ENCODE results near the gene THBS3.
A peak's percentile ranks its signal among the peaks of the same experiment; 100 is the strongest.

Gene THBS3

DNA sequence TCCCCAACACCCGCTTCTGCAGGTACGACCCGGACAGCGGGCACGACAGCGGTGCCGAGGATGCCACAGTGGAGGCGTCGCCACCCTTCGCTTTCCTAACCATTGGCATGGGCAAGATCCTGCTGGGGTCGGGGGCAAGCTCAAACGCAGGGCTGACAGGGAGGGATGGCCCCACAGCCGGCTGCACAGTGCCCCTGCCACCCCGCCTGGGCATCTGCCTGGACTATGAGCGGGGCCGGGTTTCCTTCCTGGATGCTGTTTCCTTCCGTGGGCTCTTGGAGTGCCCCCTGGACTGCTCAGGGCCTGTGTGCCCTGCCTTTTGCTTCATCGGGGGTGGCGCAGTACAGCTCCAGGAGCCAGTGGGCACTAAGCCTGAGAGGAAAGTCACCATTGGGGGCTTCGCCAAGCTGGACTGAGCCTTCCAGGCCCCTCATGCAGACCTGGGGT lies 23.9 kb downstream of the THBS3 start:
- DNase-seq: no peak
- Mint-ChIP-seq H3K4me1 (peaks cover 14% of the 10 kb centered on the region), H3K4me3 (no peak overlapping the region), H3K27ac (no peak overlapping the region), H3K36me3 (peaks cover 30% of the 10 kb centered on the region), H3K27me3 (no peaks in the 10 kb centered on the region), H3K9me3 (no peaks in the 10 kb centered on the region)
- CTCF ChIA-PET: interaction anchor here (0.6 to 1.5 kb wide), 2 partner anchors 10 to 1659 kb away, joined by 3 to 5 read pairs; no protein-coding TSS in a partner anchor

DNA sequence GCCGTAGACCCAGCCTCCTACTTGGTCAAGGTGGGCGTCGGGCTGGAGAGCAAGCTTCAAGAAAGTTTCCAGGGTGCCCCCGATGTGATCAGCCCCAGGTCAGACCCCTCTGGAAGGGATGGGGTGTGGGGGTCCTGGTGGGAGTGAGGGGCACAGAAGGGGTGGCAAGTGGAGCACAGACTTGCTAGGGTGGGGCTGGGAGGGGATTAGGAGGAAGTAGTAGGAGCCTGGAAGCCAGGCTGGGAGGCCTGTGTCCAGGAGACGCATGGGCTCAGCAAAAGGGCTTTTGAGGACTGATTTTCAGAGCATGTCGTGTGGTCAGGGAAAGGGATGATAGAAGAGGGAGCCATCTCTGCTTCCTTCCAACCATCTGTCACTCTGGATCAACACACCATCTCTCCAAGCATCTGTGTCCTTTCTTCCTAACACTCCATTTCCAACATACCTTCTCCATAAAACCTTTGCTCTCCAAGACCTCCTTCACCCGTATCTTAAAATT lies 25.6 kb downstream of the THBS3 start:
- Mint-ChIP-seq H3K27me3 (no peaks in the 10 kb centered on the region), H3K4me1 (peaks cover 15% of the 10 kb centered on the region), H3K36me3 (peaks cover 36% of the 10 kb centered on the region), H3K9me3 (no peaks in the 10 kb centered on the region), H3K4me3 (no peak overlapping the region), H3K27ac (peak overlapping the region; percentile 55)
- CTCF ChIA-PET: no interaction called here
- peak; percentile 3 for DNase-seq

DNA sequence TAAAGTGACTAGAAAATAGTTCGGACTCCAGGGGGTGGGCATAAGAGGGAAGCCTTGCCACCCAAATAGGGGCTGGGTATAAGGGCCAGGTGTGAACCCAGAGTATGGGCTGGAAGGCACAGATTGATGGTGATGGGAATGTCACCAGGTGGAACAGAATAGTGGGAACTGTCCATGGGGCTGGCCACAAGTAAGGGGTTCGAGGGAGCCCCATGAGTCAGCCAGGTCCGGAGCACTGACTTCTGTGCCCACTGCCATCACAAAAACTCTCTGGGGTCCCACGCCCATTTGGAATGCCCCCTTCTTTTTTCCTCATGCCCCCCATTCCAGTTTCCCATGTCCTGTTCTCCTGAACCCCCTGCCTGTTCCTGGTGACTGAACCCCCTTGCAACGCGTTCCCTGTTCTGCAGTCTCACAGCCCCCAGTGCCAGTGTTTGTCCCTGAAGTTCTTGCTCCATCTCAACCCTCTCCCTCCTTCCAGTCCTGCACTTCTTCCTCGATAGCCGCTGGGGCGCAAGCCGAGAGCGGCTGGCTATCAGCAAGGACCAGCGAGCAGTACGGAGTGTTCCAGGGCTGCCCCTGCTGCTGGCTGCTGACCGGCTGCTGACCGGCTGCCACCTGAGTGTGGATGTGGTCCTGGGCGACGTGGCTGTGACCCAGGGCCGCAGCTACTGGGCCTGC lies 26.2 kb downstream of the THBS3 start:
- peak; percentile 18 for DNase-seq
- Mint-ChIP-seq H3K36me3 (peaks cover 42% of the 10 kb centered on the region), H3K4me3 (no peak overlapping the region), H3K27ac (no peak overlapping the region), H3K4me1 (peaks cover 21% of the 10 kb centered on the region), H3K27me3 (no peaks in the 10 kb centered on the region), H3K9me3 (no peaks in the 10 kb centered on the region)
- CTCF ChIA-PET: no interaction called here

DNA sequence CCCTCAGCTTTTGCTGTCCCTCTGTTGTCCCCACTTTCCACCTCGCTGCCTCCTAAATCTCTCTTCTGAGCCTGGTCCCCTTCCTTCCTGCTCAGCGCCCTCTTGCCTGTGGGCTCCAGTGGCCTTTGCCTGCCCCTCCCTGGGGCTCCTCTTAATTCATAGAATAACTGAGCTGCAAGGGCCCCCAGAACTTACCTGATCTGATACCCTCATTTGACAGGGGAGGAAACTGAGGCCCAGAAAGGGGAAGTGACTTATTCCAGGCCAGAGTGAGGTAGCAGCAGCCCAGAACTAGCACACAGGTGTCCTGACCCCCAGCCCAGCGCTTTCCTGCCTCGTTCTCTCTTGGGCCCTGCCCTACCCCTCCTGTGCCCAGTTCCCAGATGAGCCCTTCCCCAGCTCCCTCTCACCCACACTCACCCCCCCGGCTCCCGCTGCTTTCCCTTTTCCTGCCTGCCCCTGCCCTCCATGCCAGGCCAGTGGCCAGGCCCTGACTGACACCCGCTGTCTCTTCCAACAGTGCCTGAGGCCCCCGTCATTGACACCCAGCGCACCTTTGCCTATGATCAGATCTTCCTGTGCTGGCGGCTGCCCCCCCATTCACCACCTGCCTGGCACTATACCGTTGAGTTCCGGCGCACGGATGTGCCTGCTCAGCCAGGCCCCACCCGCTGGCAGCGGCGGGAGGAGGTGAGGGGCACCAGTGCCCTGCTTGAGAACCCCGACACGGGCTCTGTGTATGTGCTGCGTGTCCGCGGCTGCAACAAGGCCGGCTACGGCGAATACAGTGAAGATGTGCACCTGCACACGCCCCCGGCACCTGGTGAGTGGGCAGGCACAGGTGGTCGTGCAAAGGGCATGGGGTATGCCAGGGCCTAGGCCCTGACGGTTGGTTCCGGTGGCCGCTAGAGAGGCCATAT lies 28.3 kb downstream of the THBS3 start:
- H3K36me3 Mint-ChIP-seq: peaks cover 45% of the 10 kb centered on the region
- DNase-seq: peak; percentile 10
- no peak overlapping the region for H3K4me3 Mint-ChIP-seq
- no peaks in the 10 kb centered on the region for H3K27me3 Mint-ChIP-seq
- peak overlapping the region; percentile 34 for H3K27ac Mint-ChIP-seq
- peaks cover 41% of the 10 kb centered on the region for H3K4me1 Mint-ChIP-seq
- CTCF ChIA-PET: interaction anchor here (2.5 kb wide), 1 partner anchor 14 kb away, joined by 37 read pairs; no protein-coding TSS in a partner anchor
- no peaks in the 10 kb centered on the region for H3K9me3 Mint-ChIP-seq

DNA sequence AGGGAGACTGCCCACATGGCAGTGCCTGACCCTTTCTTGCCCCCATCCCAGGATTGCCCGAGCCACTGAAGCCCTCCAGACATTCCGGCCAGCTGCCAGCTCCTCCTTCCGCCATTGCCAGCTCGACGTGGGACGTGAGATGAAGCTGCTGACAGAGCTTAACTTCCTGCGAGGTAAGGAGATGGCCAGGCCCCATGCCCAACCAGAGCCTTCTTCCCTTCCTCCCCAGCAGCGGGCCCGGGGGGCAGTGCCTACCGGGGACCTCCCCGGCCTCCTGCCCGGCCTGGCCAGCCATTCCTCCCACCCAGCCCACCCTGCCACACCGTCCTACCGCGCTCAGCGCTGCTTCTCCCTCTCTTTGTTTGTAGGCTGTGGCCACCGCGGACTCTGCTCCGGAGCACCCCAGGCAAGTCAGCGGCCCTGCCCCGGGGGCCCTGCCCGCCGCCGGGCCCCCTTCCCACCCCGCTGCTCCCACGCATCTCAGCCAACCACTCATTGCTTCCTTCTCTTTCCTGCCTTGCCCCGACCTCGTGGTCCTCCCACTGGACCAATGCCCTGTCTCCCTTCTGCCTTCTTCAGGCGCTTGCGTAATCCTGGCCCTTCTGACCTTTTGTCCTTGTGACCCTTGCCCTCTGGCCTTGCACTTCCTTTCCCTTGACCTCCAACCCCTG lies 29.1 kb downstream of the THBS3 start:
- CTCF ChIA-PET: interaction anchor here (1.7 to 2.5 kb wide), 3 partner anchors 15 to 72 kb away, joined by 5 to 37 read pairs (median 19); partner anchors contain the start of genes MTX1 and THBS3
- peak overlapping the region; percentile 34 for H3K27ac Mint-ChIP-seq
- H3K27me3 Mint-ChIP-seq: no peaks in the 10 kb centered on the region
- no peaks in the 10 kb centered on the region for H3K9me3 Mint-ChIP-seq
- peak; percentile 11 for DNase-seq
- H3K36me3 Mint-ChIP-seq: peaks cover 42% of the 10 kb centered on the region
- no peak overlapping the region for H3K4me3 Mint-ChIP-seq
- H3K4me1 Mint-ChIP-seq: peaks cover 47% of the 10 kb centered on the region

DNA sequence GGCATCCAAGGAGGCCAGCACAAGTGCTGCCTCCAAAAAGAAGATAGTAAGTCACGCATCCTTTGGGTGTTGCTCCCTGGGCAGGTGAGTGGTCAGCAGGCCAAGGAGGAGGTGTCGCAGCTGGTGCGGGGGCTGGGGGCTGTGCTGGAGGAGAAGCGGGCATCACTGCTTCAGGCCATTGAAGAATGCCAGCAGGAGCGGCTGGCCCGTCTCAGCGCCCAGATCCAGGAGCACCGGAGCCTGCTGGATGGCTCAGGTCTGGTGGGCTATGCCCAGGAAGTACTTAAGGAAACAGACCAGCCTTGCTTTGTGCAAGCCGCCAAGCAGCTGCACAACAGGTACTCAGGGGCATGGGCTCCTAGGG lies 29.8 kb downstream of the THBS3 start:
- no peaks in the 10 kb centered on the region for H3K9me3 Mint-ChIP-seq
- CTCF ChIA-PET: interaction anchor here (1.0 to 2.5 kb wide), 7 partner anchors 15 to 87 kb away, joined by 4 to 37 read pairs (median 5); partner anchors contain the start of genes MTX1 and THBS3
- peaks cover 54% of the 10 kb centered on the region for H3K4me1 Mint-ChIP-seq
- peak; percentile 8 for DNase-seq
- no peak overlapping the region for H3K4me3 Mint-ChIP-seq
- H3K27ac Mint-ChIP-seq: peak overlapping the region; percentile 52
- H3K27me3 Mint-ChIP-seq: peaks cover 4% of the 10 kb centered on the region
- peaks cover 41% of the 10 kb centered on the region for H3K36me3 Mint-ChIP-seq

DNA sequence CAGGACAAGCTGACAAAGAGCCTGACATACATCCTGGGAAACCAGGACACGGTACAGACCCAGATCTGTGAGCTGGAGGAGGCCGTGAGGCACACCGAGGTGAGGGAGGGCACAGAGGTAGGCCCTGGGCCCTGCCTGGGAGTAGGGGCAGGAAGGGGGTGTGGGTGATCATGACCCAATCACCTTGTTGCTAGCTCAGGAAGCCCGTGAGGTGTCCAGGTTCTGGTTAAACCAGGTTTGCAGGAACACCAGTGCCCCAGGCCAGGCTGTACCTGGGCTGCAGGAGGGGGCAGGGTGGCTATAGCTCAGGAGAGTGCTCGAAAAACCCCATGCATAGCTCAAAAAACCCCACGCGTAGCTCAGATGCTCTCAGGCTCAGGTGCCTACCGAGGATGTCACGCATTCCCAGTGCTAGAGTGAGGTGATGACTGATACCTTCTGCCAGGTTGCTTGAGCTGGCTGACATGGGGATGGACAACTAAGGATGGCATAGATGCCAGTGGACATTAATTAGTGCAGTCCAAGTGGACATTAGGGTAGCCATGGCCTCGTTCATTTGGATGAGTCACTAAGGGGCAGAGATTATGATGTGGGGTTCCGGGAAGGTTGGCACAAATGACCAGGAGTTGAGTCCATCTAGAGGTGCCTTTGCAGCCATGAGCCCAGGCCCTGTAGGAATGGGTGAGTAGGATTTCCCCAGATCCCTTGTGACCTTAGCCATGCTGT lies 30.3 kb downstream of the THBS3 start:
- H3K4me1 Mint-ChIP-seq: peaks cover 57% of the 10 kb centered on the region
- CTCF ChIA-PET: interaction anchor here (0.7 to 2.5 kb wide), 10 partner anchors 9 to 146 kb away, joined by 3 to 37 read pairs (median 4); partner anchors contain the start of genes MTX1 and THBS3
- DNase-seq: no peak
- peak overlapping the region; percentile 56 for H3K27ac Mint-ChIP-seq
- peaks cover 4% of the 10 kb centered on the region for H3K27me3 Mint-ChIP-seq
- H3K36me3 Mint-ChIP-seq: peaks cover 42% of the 10 kb centered on the region
- H3K4me3 Mint-ChIP-seq: no peak overlapping the region
- no peaks in the 10 kb centered on the region for H3K9me3 Mint-ChIP-seq

DNA sequence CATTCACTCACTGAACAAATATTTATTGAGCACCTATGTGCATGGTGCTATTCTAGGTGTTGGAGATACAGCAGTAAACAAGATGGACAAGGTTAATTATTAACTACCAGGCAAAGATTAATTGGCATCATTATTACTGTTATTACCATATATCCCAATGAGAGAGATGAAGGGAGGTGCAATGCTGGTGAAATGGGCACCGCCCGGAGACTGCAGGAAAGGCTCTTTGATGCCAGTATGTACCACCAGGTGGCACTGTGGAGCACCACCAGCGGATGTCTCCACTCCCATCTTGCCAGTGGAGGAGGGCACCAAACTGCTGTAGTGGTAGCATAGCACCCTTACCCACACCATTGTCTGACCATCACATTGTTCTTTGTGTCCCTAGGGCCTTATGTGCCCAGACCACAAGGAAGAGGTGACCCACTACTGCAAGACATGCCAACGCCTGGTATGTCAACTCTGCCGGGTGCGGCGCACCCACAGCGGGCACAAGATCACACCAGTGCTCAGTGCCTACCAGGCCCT lies 31.1 kb downstream of the THBS3 start:
- CTCF ChIA-PET: interaction anchor here (0.7 to 4.4 kb wide), 13 partner anchors 9 to 147 kb away, joined by 3 to 56 read pairs (median 5); partner anchors contain the start of genes MTX1 and THBS3
- Mint-ChIP-seq H3K36me3 (peaks cover 45% of the 10 kb centered on the region), H3K27ac (peak overlapping the region; percentile 56), H3K9me3 (no peaks in the 10 kb centered on the region), H3K4me1 (peaks cover 64% of the 10 kb centered on the region), H3K27me3 (peaks cover 4% of the 10 kb centered on the region), H3K4me3 (peak overlapping the region; percentile 97)
- peak; percentile 92 for DNase-seq

DNA sequence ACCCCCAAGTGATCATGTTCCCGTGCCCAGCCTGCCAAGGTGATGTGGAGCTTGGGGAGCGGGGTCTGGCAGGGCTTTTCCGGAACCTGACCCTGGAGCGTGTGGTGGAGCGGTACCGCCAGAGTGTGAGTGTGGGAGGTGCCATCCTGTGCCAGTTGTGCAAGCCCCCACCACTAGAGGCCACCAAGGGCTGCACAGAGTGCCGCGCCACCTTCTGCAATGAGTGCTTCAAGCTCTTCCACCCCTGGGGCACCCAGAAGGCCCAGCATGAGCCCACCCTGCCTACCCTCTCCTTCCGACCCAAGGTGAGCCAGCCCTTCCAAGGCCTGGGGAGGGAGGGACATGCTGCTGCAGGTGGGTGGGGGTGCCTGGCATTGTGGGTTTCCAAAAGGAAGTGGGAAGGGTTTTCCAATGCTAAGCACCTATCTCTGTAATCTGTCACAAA lies 31.7 kb downstream of the THBS3 start:
- DNase-seq: peak; percentile 43
- H3K36me3 Mint-ChIP-seq: peaks cover 45% of the 10 kb centered on the region
- peak overlapping the region; percentile 56 for H3K27ac Mint-ChIP-seq
- CTCF ChIA-PET: interaction anchor here (0.7 to 13.8 kb wide), 7 partner anchors 11 to 91 kb away, joined by 3 to 226 read pairs (median 26); partner anchors contain the start of genes MTX1 and THBS3
- H3K27me3 Mint-ChIP-seq: peaks cover 4% of the 10 kb centered on the region
- H3K4me3 Mint-ChIP-seq: peak overlapping the region; percentile 97
- no peaks in the 10 kb centered on the region for H3K9me3 Mint-ChIP-seq
- peaks cover 70% of the 10 kb centered on the region for H3K4me1 Mint-ChIP-seq

DNA sequence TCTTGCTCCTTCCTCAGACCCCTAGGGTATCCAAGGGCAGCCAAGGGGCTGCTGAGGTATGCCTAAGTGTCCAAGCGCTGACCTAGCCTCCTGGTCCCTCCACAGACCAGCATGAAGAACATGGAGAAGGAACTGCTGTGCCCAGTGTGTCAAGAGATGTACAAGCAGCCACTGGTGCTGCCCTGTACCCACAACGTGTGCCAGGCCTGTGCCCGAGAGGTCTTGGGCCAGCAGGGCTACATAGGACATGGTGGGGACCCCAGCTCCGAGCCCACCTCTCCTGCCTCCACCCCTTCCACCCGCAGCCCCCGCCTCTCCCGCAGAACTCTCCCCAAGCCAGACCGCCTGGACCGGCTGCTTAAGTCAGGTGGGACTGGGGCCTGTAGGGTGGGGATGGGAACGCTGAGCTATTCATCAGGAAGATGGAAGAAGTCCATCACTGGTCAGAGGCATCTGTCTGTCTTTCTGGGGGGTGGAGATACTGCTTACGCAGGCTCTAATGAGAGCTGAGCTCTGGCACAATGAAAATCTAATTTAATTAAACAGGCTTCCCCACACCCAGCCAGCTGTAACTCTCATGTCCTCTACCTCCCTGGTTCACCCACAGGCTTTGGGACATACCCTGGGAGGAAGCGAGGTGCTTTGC lies 32.3 kb downstream of the THBS3 start:
- Mint-ChIP-seq H3K4me3 (peak overlapping the region; percentile 97), H3K4me1 (peaks cover 70% of the 10 kb centered on the region), H3K27me3 (peaks cover 4% of the 10 kb centered on the region), H3K9me3 (no peaks in the 10 kb centered on the region), H3K36me3 (peaks cover 47% of the 10 kb centered on the region), H3K27ac (peak overlapping the region; percentile 49)
- no peak for DNase-seq
- CTCF ChIA-PET: interaction anchor here (0.6 to 13.8 kb wide), 10 partner anchors 11 to 133 kb away, joined by 3 to 226 read pairs (median 5); partner anchors contain the start of genes FDPS, MTX1 and THBS3

DNA sequence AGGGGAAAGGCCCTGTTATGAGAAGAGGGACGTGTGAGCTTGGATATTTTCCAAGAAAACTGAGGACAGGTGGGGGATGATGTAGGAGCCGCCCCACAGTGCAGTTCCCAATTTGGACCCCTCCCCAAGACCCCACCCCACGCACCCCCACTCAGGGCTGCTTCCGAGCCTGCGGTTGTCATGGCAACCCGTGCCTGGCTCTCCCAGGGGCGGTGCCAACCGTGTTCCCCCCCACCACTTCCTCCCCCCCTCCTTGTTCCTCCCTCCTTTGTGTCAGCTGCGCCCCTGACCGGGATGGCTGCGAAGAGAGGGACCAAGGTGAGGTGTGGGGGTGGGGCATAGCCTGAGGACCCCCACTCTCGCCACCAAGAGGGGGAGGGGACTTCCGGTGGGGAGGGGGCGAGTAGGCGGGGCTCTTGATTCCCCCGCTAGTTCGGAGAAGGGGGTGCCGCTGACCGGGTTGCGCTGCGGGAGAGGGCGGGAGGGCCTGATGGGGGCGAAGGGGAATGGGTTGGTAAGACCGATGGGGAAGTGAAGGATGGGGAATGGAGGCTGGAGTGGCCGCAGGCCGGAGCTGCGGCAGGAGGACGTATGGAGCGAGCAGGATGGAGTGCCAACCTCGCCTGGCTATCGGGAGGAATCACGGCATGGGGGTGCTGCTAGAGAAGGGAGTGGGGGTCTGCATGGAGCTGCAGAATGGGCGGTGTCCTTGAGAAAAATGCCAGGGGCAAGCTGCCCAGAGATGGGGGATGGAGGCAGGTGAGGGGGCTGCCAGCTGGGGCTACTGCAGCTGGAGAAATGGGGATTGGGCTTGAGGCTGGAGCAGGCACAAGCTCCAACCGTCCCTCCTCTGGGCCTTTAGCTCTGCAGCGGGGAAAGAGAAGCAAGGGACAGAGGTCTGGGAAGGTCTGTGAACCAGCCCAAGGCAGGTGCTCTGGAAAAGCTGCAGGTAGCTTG lies 33.1 kb downstream of the THBS3 start:
- peaks cover 71% of the 10 kb centered on the region for H3K4me1 Mint-ChIP-seq
- no peaks in the 10 kb centered on the region for H3K9me3 Mint-ChIP-seq
- H3K36me3 Mint-ChIP-seq: peaks cover 50% of the 10 kb centered on the region
- CTCF ChIA-PET: interaction anchor here (0.6 to 13.8 kb wide), 11 partner anchors 12 to 134 kb away, joined by 3 to 226 read pairs (median 6); partner anchors contain the start of genes FDPS, MTX1 and THBS3
- peaks cover 4% of the 10 kb centered on the region for H3K27me3 Mint-ChIP-seq
- peak overlapping the region; percentile 98 for H3K27ac Mint-ChIP-seq
- H3K4me3 Mint-ChIP-seq: peak overlapping the region; percentile 97
- DNase-seq: peak; percentile 78
